ENCODE data around the gene SEMA4G.

Gene SEMA4G

GRCh38 chr10:100960251-100960650 lies 9.1 kb upstream of the SEMA4G start:
- ATAC-seq, result no peak
- TF ChIP-seq RARB (CRISPR knock-in tag; IDR thresholded peaks at IDR 0.05) (no peak), ARNTL (CRISPR knock-in tag; IDR thresholded peaks at IDR 0.05; ENCODE audit: borderline replicate concordance, low read depth) (no peak), PPARA (CRISPR knock-in tag; IDR thresholded peaks at IDR 0.05; ENCODE audit: borderline replicate concordance) (no peak), ZC3H10 (CRISPR knock-in tag; IDR thresholded peaks at IDR 0.05) (no peak), ZNF8 (CRISPR knock-in tag; IDR thresholded peaks at IDR 0.05) (no peak), TSHZ2 (CRISPR knock-in tag; IDR thresholded peaks at IDR 0.05) (no peak), PATZ1 (CRISPR knock-in tag; IDR thresholded peaks at IDR 0.05; ENCODE audit: borderline replicate concordance) (no peak), BACH2 (CRISPR knock-in tag; IDR thresholded peaks at IDR 0.05; ENCODE audit: borderline replicate concordance) (no peak), SNAI2 (CRISPR knock-in tag; IDR thresholded peaks at IDR 0.05) (no peak), TCF4 (CRISPR knock-in tag; IDR thresholded peaks at IDR 0.05; ENCODE audit: borderline replicate concordance) (no peak), CREB5 (CRISPR knock-in tag; IDR thresholded peaks at IDR 0.05; ENCODE audit: low read depth) (no peak)

GRCh38 chr10:100962351-100963080 lies 6.8 kb upstream of the SEMA4G start:
- TF ChIP-seq ZNF565 (CRISPR knock-in tag; conservative IDR thresholded peaks at IDR 0.05; ENCODE audit: low read depth), result no peak
- TF ChIP-seq ZC3H10 (CRISPR knock-in tag; IDR thresholded peaks at IDR 0.05), result no peak
- no peak for TF ChIP-seq TSHZ2 (CRISPR knock-in tag; IDR thresholded peaks at IDR 0.05)
- no peak for TF ChIP-seq CSDC2 (CRISPR knock-in tag; IDR thresholded peaks at IDR 0.05)
- no peak for TF ChIP-seq POU6F1 (CRISPR knock-in tag; IDR thresholded peaks at IDR 0.05; ENCODE audit: borderline replicate concordance, low read depth)
- no peak for TF ChIP-seq ZNF8 (CRISPR knock-in tag; IDR thresholded peaks at IDR 0.05)
- no peak for TF ChIP-seq ISL1 (CRISPR knock-in tag; IDR thresholded peaks at IDR 0.05)
- TF ChIP-seq PPARA (CRISPR knock-in tag; IDR thresholded peaks at IDR 0.05; ENCODE audit: borderline replicate concordance), result no peak
- TF ChIP-seq ESRRG (CRISPR knock-in tag; IDR thresholded peaks at IDR 0.05), result no peak
- TF ChIP-seq BACH2 (CRISPR knock-in tag; IDR thresholded peaks at IDR 0.05; ENCODE audit: borderline replicate concordance), result no peak
- no peak for TF ChIP-seq TCF4 (CRISPR knock-in tag; IDR thresholded peaks at IDR 0.05; ENCODE audit: borderline replicate concordance)
- TF ChIP-seq SNAI2 (CRISPR knock-in tag; IDR thresholded peaks at IDR 0.05), result no peak
- no peak for TF ChIP-seq GLIS3 (CRISPR knock-in tag; IDR thresholded peaks at IDR 0.05)
- ATAC-seq, result no peak

GRCh38 chr10:100963826-100964225 lies 5.5 kb upstream of the SEMA4G start:
- no peak for ATAC-seq
- TF ChIP-seq ZNF70 (CRISPR knock-in tag; IDR thresholded peaks at IDR 0.05), result no peak
- TF ChIP-seq ZFP3 (CRISPR knock-in tag; IDR thresholded peaks at IDR 0.05), result no peak
- no peak for TF ChIP-seq TSHZ2 (CRISPR knock-in tag; IDR thresholded peaks at IDR 0.05)
- no peak for TF ChIP-seq ZNF8 (CRISPR knock-in tag; IDR thresholded peaks at IDR 0.05)
- no peak for TF ChIP-seq TCF4 (CRISPR knock-in tag; IDR thresholded peaks at IDR 0.05; ENCODE audit: borderline replicate concordance)
- no peak for TF ChIP-seq CSRNP3 (CRISPR knock-in tag; IDR thresholded peaks at IDR 0.05)
- TF ChIP-seq ZC3H10 (CRISPR knock-in tag; IDR thresholded peaks at IDR 0.05), result no peak

All from SK-N-SH treated with all-trans-retinoic acid at 6 μM for 48 hours (cell line).